ENCODE data around the gene JADE3. TPM values are rescaled to one million over a fixed set of nuclear protein-coding genes. Genes with fewer than 3 reads are reported as not detected.

JADE3 gene
- total RNA-seq, 1 experiment from 2014 or later: 14.3 TPM

- POLR2A ChIA-PET: no interaction called here
- intact Hi-C loops (cut with micrococcal nuclease): no loop called here
- no peaks in the 10 kb centered on the region for H3K36me3 ChIP-seq (ENCODE audit: control insufficient read depth in 1 of 2, insufficient read depth in 2 of 2, low read length in 2 of 2)
- ATAC-seq (no peak), DNase-seq (ENCODE audit: low read depth, low spot score) (no peak)
- no peaks in the 10 kb centered on the region for H3K9me2 ChIP-seq (ENCODE audit: insufficient read depth)
- no peaks in the 10 kb centered on the region for H3K4me1 ChIP-seq (ENCODE audit: control insufficient read depth in 1 of 2, insufficient read depth in 2 of 2, low read length in 2 of 2)
- H3K27ac ChIP-seq (ENCODE audit: low read depth, low read length): no peak overlapping the region
- CTCF ChIA-PET: no interaction called here
- no peak for TF ChIP-seq EZH2 (IDR thresholded peaks at IDR 0.05)
- TF ChIP-seq ZFX (IDR thresholded peaks at IDR 0.05): no peak
- no peak for TF ChIP-seq REST (IDR thresholded peaks at IDR 0.05; ENCODE audit: low read depth)
- TF ChIP-seq POLR2A (IDR thresholded peaks at IDR 0.05; ENCODE audit: borderline replicate concordance, extremely low read depth, insufficient read depth, insufficient read length): no peak
- no peak for TF ChIP-seq POLR2AphosphoS5 (IDR thresholded peaks at IDR 0.05; ENCODE audit: low read depth, low read length)
- no peak for TF ChIP-seq CTCF (IDR thresholded peaks at IDR 0.05 in 2 of 3, conservative IDR thresholded peaks at IDR 0.05 in 1 of 3; ENCODE audit: borderline replicate concordance in 1 of 3, insufficient read depth in 1 of 3, low read depth in 2 of 3, low read length in 2 of 3)
- no peak for TF ChIP-seq RAD21 (IDR thresholded peaks at IDR 0.05; ENCODE audit: low read depth)
- TF ChIP-seq ELF1 (IDR thresholded peaks at IDR 0.05; ENCODE audit: borderline replicate concordance, low read depth): no peak
- TF ChIP-seq SRF (IDR thresholded peaks at IDR 0.05; ENCODE audit: low read depth): no peak
- no peak for TF ChIP-seq SP1 (IDR thresholded peaks at IDR 0.05; ENCODE audit: low read depth)
- TF ChIP-seq EGR1 (IDR thresholded peaks at IDR 0.05; ENCODE audit: low read depth): no peak
- no peak for TF ChIP-seq ZNF274 (IDR thresholded peaks at IDR 0.05; ENCODE audit: low read depth, low read length)
- no peak for TF ChIP-seq TCF7L2 (IDR thresholded peaks at IDR 0.05; ENCODE audit: borderline replicate concordance, extremely low read depth, insufficient read depth, insufficient read length)
- no peak for TF ChIP-seq CEBPB (IDR thresholded peaks at IDR 0.05; ENCODE audit: low read depth)
- TF ChIP-seq MAX (IDR thresholded peaks at IDR 0.05): no peak
- TF ChIP-seq EZH2phosphoT487 (IDR thresholded peaks at IDR 0.05; ENCODE audit: borderline replicate concordance): no peak
- TF ChIP-seq JUND (IDR thresholded peaks at IDR 0.05): no peak
- no peak for TF ChIP-seq CBX3 (IDR thresholded peaks at IDR 0.05; ENCODE audit: low read depth)
- H3K4me3 ChIP-seq (replicated peaks in 1 of 2; ENCODE audit: low read depth in 1 of 2, low read length in 2 of 2): no peak overlapping the region
- no peaks in the 10 kb centered on the region for H3K9me3 ChIP-seq (ENCODE audit: control insufficient read depth in 1 of 2, insufficient read depth in 1 of 2, low read depth in 1 of 2, low read length in 2 of 2)
- peaks cover 11% of the 10 kb centered on the region; the same call in 1 of the 2 replicates for H3K79me2 ChIP-seq (ENCODE audit: insufficient read depth, low read length)
- H3K27me3 ChIP-seq (ENCODE audit: insufficient read depth, low read length): no peaks in the 10 kb centered on the region
- no peak overlapping the region for H2AFZ ChIP-seq (ENCODE audit: low read depth, low read length, poor library complexity, severe bottlenecking)
- RAD21 ChIA-PET (ENCODE audit: low non-redundant PET in 1 of 2, low total read pairs in 2 of 2, uncharacterized antibody in 2 of 2, unreplicated experiment in 2 of 2): no interaction called here
- BruUV-seq (replicated peaks): no TSS peak
- H3K4me2 ChIP-seq (ENCODE audit: low read length): no peak overlapping the region
- H3K9ac ChIP-seq (ENCODE audit: low read length): no peak overlapping the region
- H4K20me1 ChIP-seq (ENCODE audit: insufficient read depth): no peaks in the 10 kb centered on the region
Measured at GRCh38 chrX:46922611-46923010, 10.4 kb downstream of the JADE3 start.

All from HCT116 (cell line).